ENCODE measurements around the gene DPP6.
"Not testable (repeated sequence)": the region's sequence is repeated elsewhere in the genome, so short reads cannot be mapped to it uniquely, and the experiment has no call there.

GRCh38 chr7:154676033-154676421 lies 623.8 kb downstream of the DPP6 start:
- not testable (repeated sequence) for TF ChIP-seq POLR2A (IDR thresholded peaks at IDR 0.05; ENCODE audit: low read length); GATA1 (IDR thresholded peaks at IDR 0.05; ENCODE audit: low read depth, low read length)
